Activated CD8-positive, alpha-beta memory T cell treated with anti-CD3 and anti-CD28 coated beads, Interleukin-2, amount 50 U/mL, for 24 hours (primary cell): ENCODE results near the gene TMEM92.

Experiments used
- DNase-seq: peaks from one replicate; pipeline ENCODE4 v3.0.0-alpha.2; 2020; ENCODE audit errors: extremely low read depth

Gene TMEM92

DNA sequence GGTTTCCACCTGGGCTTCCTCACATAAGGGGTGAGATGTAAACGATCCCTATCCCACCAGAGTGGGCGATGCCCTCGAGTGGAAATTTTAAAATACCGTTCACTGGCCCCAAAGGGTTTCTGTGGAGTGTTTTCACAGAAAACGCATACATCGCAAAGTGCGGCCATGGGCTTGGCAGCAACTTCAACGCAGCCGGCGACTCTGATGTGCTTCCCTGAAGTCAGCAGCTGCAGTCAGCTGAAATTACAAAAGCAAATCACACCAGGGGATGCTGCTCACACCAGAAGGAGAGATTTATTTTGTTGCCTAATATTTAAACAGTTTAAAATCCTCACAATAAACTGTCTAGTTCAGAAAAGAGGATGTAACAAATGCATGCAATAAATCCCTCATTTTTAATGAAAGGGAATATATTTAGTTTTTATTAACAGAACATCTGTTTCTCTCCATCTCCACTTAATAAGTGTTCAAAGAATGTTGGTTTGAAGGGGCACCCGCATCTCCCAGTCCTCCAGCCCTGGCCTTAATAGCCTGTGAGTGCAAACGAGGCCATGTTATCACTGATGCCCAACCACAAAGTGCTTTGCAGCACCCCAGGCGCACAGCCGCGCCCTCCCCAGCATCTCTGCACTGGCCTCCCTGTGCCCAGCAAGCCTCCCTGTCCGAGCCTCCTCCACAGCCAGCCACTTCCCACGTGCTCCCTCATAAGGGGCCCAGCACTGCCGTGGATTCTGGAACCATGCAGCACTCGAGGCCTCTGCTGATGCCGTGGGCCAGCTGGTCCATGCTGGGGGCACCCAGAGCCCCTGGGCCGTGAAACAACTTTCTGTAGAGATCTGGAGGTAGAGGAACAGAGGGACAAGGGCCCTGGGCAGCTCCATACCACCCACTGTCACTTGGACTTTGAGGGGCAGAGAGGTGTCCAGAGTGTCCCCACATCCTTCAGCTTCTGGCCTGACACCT lies 54.4 kb downstream of the TMEM92 start:
- DNase-seq, result no peak

DNA sequence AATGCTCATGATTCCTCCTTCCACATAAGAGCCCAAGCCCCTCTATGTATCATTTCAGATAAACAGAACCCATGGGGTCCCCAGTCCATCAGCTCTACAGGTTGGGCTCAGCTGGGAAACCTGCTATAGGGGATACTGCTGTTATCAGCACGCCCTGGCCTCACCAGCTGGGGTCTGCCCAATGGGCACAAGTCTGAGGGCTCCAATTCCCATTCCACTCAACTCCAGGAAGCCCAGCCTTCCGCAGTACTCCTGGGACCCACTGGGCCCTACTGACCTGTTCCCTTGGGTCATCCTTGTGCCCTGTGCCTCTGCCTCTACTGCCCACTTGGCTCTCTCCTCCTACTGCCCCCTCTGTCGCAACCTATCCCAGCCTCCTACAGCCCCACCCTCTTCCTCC lies 55.5 kb downstream of the TMEM92 start:
- DNase-seq, result no peak

DNA sequence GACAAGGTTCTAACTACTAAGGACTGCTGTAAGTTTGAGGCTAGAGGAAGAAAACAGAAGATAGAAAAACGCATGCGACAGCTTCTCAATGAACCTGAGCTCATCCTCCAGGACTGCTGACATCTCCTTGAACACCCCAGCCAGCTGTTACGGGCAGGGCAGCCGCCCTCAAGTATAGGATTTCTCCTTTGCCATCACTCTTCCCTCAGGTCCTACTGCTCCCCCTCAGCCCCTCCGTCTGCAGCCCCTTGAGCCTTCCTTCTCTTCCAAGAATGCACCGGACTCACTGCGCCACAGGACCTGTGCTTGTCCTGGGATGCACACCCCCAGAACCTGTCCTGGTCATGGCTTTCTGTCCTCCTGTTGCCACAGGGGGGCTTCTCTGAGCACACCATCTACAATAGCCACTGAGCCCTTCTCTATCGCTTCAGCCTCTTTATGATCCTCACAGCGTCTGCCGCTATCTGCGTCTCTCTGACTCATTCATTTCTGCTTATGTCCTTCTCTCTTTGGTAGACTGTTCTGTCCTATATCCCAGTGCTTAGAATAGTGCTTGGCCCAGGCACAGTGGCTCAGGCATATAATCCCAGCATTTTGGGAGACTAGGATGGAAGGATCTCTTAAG lies 56.0 kb downstream of the TMEM92 start:
- no peak for DNase-seq
